Measurements from ENCODE around the gene EMCN. TPM values are rescaled to one million over a fixed set of nuclear protein-coding genes. Genes with fewer than 3 reads are reported as not detected.

EMCN gene
- total and polyA plus RNA-seq, 9 of the 15 experiments (the other 6 are each of a cell fraction or from before 2014, with no cell fraction given) = not detected

DNA sequence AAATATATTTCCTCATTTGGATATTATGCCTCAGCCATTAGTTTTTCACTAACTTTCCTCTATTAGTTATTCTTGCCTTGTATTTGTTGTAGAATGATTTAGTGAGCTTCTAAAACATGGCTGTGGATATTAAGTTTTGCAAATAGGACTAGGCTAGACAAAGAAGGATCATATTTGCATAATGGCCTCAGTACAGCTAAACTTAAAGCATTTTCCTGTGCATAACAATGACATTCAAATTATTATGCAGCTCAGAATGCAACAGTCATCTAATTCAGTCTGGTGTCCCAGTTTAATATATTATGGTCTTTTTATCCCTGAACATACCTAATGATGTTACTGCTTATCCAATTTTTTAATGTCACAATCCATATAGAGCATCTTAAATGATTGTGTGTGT lies 172.2 kb downstream of the EMCN start:
- no peak overlapping the region for H3K4me3 ChIP-seq
- ChIA-PET POLR2A (no interaction called here), CTCF (ENCODE audit: low intra/inter-chr PET ratio) (no interaction called here)
- ATAC-seq = no peak
- H3K36me3 ChIP-seq (ENCODE audit: control insufficient read depth, insufficient read depth, low read length) = no peaks in the 10 kb centered on the region
- no peak overlapping the region for H2AFZ ChIP-seq (ENCODE audit: low read depth, low read length)
- H3K4me1 ChIP-seq (replicated peaks in 1 of 2; ENCODE audit: control insufficient read depth in 2 of 2, insufficient read depth in 2 of 2, low read length in 2 of 2) = no peaks in the 10 kb centered on the region
- H3K4me2 ChIP-seq (ENCODE audit: insufficient read depth, low read length) = no peak overlapping the region
- FAIRE-seq = no peak
- no peaks in the 10 kb centered on the region for H3K9me3 ChIP-seq (replicated peaks; ENCODE audit: control insufficient read depth, insufficient read depth, low read depth, low read length)
- no peak overlapping the region for H3K27ac ChIP-seq (ENCODE audit: extremely low read depth, low read depth, low read length)
- no TSS peak for BruUV-seq (replicated peaks)
- no peaks in the 10 kb centered on the region for H3K79me2 ChIP-seq (ENCODE audit: control insufficient read depth, insufficient read depth, low read length)
- intact Hi-C loops (cut with micrococcal nuclease) (no loop called here), in situ Hi-C loops (cut with MboI) (no loop called here)
- no peaks in the 10 kb centered on the region for H3K9me1 ChIP-seq (ENCODE audit: control insufficient read depth, insufficient read depth, low read length)
- H3K9ac ChIP-seq (ENCODE audit: insufficient read depth in 1 of 2, low read depth in 2 of 2, low read length in 2 of 2) = no peak overlapping the region
- H4K20me1 ChIP-seq (replicated peaks; ENCODE audit: control insufficient read depth, insufficient read depth, low read length) = no peaks in the 10 kb centered on the region
- H3K27me3 ChIP-seq (ENCODE audit: control insufficient read depth in 2 of 2, insufficient read depth in 2 of 2, low read length in 2 of 2) = no peaks in the 10 kb centered on the region
- no peak for DNase-seq (ENCODE audit: extremely low read depth in 1 of 4, low spot score in 3 of 4)
- TF ChIP-seq ADNP (tag; IDR thresholded peaks at IDR 0.05) = no peak
- TF ChIP-seq TGIF2 (CRISPR knock-in tag; IDR thresholded peaks at IDR 0.05) = no peak
- TF ChIP-seq, protein P1, sequence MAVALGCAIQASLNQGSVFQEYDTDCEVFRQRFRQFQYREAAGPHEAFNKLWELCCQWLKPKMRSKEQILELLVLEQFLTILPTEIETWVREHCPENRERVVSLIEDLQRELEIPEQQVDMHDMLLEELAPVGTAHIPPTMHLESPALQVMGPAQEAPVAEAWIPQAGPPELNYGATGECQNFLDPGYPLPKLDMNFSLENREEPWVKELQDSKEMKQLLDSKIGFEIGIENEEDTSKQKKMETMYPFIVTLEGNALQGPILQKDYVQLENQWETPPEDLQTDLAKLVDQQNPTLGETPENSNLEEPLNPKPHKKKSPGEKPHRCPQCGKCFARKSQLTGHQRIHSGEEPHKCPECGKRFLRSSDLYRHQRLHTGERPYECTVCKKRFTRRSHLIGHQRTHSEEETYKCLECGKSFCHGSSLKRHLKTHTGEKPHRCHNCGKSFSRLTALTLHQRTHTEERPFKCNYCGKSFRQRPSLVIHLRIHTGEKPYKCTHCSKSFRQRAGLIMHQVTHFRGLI (CRISPR knock-in tag; IDR thresholded peaks at IDR 0.05) = no peak
- TF ChIP-seq, protein P2, sequence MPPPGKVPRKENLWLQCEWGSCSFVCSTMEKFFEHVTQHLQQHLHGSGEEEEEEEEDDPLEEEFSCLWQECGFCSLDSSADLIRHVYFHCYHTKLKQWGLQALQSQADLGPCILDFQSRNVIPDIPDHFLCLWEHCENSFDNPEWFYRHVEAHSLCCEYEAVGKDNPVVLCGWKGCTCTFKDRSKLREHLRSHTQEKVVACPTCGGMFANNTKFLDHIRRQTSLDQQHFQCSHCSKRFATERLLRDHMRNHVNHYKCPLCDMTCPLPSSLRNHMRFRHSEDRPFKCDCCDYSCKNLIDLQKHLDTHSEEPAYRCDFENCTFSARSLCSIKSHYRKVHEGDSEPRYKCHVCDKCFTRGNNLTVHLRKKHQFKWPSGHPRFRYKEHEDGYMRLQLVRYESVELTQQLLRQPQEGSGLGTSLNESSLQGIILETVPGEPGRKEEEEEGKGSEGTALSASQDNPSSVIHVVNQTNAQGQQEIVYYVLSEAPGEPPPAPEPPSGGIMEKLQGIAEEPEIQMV (tag; conservative IDR thresholded peaks at IDR 0.05; ENCODE audit: low read depth) = no peak
- no peak for TF ChIP-seq TAF9B (IDR thresholded peaks at IDR 0.05; ENCODE audit: partially characterized antibody)
- TF ChIP-seq NFIC (IDR thresholded peaks at IDR 0.05) = no peak
- TF ChIP-seq, protein P3, sequence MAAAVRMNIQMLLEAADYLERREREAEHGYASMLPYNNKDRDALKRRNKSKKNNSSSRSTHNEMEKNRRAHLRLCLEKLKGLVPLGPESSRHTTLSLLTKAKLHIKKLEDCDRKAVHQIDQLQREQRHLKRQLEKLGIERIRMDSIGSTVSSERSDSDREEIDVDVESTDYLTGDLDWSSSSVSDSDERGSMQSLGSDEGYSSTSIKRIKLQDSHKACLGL (CRISPR knock-in tag; IDR thresholded peaks at IDR 0.05; ENCODE audit: borderline replicate concordance, poor library complexity, severe bottlenecking) = no peak
- no peak for TF ChIP-seq CBX2 (IDR thresholded peaks at IDR 0.05; ENCODE audit: insufficient read depth, low read length, poor library complexity, severe bottlenecking)
- no peak for TF ChIP-seq POLR2H (tag; IDR thresholded peaks at IDR 0.05; ENCODE audit: low read depth)
- no peak for TF ChIP-seq HOXB6 (CRISPR knock-in tag; IDR thresholded peaks at IDR 0.05; ENCODE audit: borderline replicate concordance)
- TF ChIP-seq, protein P4, sequence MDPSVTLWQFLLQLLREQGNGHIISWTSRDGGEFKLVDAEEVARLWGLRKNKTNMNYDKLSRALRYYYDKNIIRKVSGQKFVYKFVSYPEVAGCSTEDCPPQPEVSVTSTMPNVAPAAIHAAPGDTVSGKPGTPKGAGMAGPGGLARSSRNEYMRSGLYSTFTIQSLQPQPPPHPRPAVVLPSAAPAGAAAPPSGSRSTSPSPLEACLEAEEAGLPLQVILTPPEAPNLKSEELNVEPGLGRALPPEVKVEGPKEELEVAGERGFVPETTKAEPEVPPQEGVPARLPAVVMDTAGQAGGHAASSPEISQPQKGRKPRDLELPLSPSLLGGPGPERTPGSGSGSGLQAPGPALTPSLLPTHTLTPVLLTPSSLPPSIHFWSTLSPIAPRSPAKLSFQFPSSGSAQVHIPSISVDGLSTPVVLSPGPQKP (CRISPR knock-in tag; IDR thresholded peaks at IDR 0.05) = no peak
- TF ChIP-seq, protein P5, sequence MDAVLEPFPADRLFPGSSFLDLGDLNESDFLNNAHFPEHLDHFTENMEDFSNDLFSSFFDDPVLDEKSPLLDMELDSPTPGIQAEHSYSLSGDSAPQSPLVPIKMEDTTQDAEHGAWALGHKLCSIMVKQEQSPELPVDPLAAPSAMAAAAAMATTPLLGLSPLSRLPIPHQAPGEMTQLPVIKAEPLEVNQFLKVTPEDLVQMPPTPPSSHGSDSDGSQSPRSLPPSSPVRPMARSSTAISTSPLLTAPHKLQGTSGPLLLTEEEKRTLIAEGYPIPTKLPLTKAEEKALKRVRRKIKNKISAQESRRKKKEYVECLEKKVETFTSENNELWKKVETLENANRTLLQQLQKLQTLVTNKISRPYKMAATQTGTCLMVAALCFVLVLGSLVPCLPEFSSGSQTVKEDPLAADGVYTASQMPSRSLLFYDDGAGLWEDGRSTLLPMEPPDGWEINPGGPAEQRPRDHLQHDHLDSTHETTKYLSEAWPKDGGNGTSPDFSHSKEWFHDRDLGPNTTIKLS (IDR thresholded peaks at IDR 0.05; ENCODE audit: borderline replicate concordance, low read depth) = no peak
- no peak for TF ChIP-seq DACH1 (IDR thresholded peaks at IDR 0.05; ENCODE audit: partially characterized antibody)

Measured in K562 (cell line).